GM19239 (cell line): ENCODE data around the gene BAG3.

Experiments used
- DNase-seq: peaks from one replicate; pipeline ENCODE4 v3.0.0; 2011; ENCODE audit warnings: low spot score; ENCODE audit not compliant: insufficient read length
- FAIRE-seq: peaks from 2 replicates; lab custom pipeline; 2011; peaks lifted over from hg19 to GRCh38; lab: Jason Lieb, UNC

The BAG3 gene

GRCh38 chr10:119663866-119664698 lies 12.9 kb downstream of the BAG3 start:
- DNase-seq (no peak), FAIRE-seq (no peak)

GRCh38 chr10:119665901-119666708 lies 14.9 kb downstream of the BAG3 start:
- DNase-seq (no peak), FAIRE-seq (no peak)

- DNase-seq, result no peak
- FAIRE-seq, result no peak
Observed at GRCh38 chr10:119666709-119667004, 15.5 kb downstream of the BAG3 start.

GRCh38 chr10:119667562-119668328 lies 16.6 kb downstream of the BAG3 start:
- FAIRE-seq (no peak), DNase-seq (no peak)

- DNase-seq (no peak), FAIRE-seq (no peak)
Observed at GRCh38 chr10:119668461-119668860, 17.3 kb downstream of the BAG3 start.

- no peak for FAIRE-seq
- DNase-seq, result no peak
Observed at GRCh38 chr10:119669331-119669730, 18.2 kb downstream of the BAG3 start.

GRCh38 chr10:119669975-119670640 lies 18.9 kb downstream of the BAG3 start:
- no peak for DNase-seq
- no peak for FAIRE-seq

- DNase-seq (no peak), FAIRE-seq (no peak)
Observed at GRCh38 chr10:119670717-119671116, 19.5 kb downstream of the BAG3 start.

- no peak for FAIRE-seq
- DNase-seq, result no peak
Observed at GRCh38 chr10:119671381-119671780, 20.2 kb downstream of the BAG3 start.

GRCh38 chr10:119672291-119672690 lies 21.1 kb downstream of the BAG3 start:
- DNase-seq, result no peak
- no peak for FAIRE-seq

- no peak for FAIRE-seq
- no peak for DNase-seq
Observed at GRCh38 chr10:119673271-119673670, 22.1 kb downstream of the BAG3 start.

GRCh38 chr10:119675483-119676170 lies 24.4 kb downstream of the BAG3 start:
- FAIRE-seq (no peak), DNase-seq (no peak)

GRCh38 chr10:119677126-119677525 lies 25.9 kb downstream of the BAG3 start:
- FAIRE-seq, result no peak

GRCh38 chr10:119677904-119678755 lies 26.9 kb downstream of the BAG3 start:
- DNase-seq (no peak), FAIRE-seq (no peak)

More at GRCh38 chr10:119677126-119677525, 25.9 kb downstream of the BAG3 start:
- no peak for DNase-seq

GRCh38 chr10:119679480-119679829 lies 28.3 kb downstream of the BAG3 start:
- no peak for DNase-seq
- no peak for FAIRE-seq

- FAIRE-seq, result no peak
- no peak for DNase-seq
Observed at GRCh38 chr10:119680050-119680449, 28.9 kb downstream of the BAG3 start.

- DNase-seq (no peak), FAIRE-seq (no peak)
Observed at GRCh38 chr10:119680650-119681081, 29.5 kb downstream of the BAG3 start.

- FAIRE-seq, result peak; percentile 59
Observed at GRCh38 chr10:119686465-119687191, 35.4 kb downstream of the BAG3 start.

More at GRCh38 chr10:119686465-119687191, 35.4 kb downstream of the BAG3 start:
- peak; percentile 67 for DNase-seq
